ENCODE results near the gene USP48.

USP48 gene

GRCh38 chr1:21736876-21737275 is 46.1 kb downstream of the USP48 start:
- no peak for DNase-seq

GRCh38 chr1:21736011-21736410 is 46.9 kb downstream of the USP48 start:
- DNase-seq = no peak

GRCh38 chr1:21734526-21734925 is 48.4 kb downstream of the USP48 start:
- no peak for DNase-seq

GRCh38 chr1:21732664-21733063 is 50.3 kb downstream of the USP48 start:
- DNase-seq = no peak

GRCh38 chr1:21725748-21726392 is 57.1 kb downstream of the USP48 start:
- DNase-seq = no peak

- no peak for DNase-seq
These were observed 58.4 kb downstream of the USP48 start for GRCh38 chr1:21724570-21724969.

GRCh38 chr1:21724098-21724497 is 58.9 kb downstream of the USP48 start:
- DNase-seq = no peak

- DNase-seq = no peak
These were observed 61.5 kb downstream of the USP48 start for GRCh38 chr1:21721295-21721985.

GRCh38 chr1:21716169-21716568 is 66.8 kb downstream of the USP48 start:
- DNase-seq = no peak

GRCh38 chr1:21707891-21708290 is 75.1 kb downstream of the USP48 start:
- DNase-seq = no peak

- no peak for DNase-seq
These were observed 75.7 kb downstream of the USP48 start for GRCh38 chr1:21707086-21707840.

- DNase-seq = no peak
These were observed 76.7 kb downstream of the USP48 start for GRCh38 chr1:21706151-21706835.

- DNase-seq = no peak
These were observed 77.5 kb downstream of the USP48 start for GRCh38 chr1:21705303-21705980.

- no peak for DNase-seq
These were observed 78.8 kb downstream of the USP48 start for GRCh38 chr1:21704145-21704544.

- DNase-seq = no peak
These were observed 79.5 kb downstream of the USP48 start for GRCh38 chr1:21703318-21703963.

- no peak for DNase-seq
These were observed 80.2 kb downstream of the USP48 start for GRCh38 chr1:21702780-21703179.

GRCh38 chr1:21701401-21701800 is 81.5 kb downstream of the USP48 start:
- no peak for DNase-seq

GRCh38 chr1:21700094-21700493 is 82.9 kb downstream of the USP48 start:
- DNase-seq = no peak

GRCh38 chr1:21696931-21697330 is 86.0 kb downstream of the USP48 start:
- DNase-seq = no peak

- DNase-seq = no peak
These were observed 89.2 kb downstream of the USP48 start for GRCh38 chr1:21693732-21694131.

GRCh38 chr1:21691739-21692138 is 91.2 kb downstream of the USP48 start:
- no peak for DNase-seq

- DNase-seq = no peak
These were observed 93.1 kb downstream of the USP48 start for GRCh38 chr1:21689661-21690372.
